Measurements from ENCODE around the gene HBE1. TPM values are rescaled to one million over a fixed set of nuclear protein-coding genes. Genes with fewer than 3 reads are reported as not detected.

Gene HBE1
- total RNA-seq, 2 experiments from 2014 or later = not detected

GRCh38 chr11:5223686-5224085 lies 46.1 kb downstream of the HBE1 start:
- H3K4me3 Mint-ChIP-seq = no peak overlapping the region
- H3K36me3 Mint-ChIP-seq = no peaks in the 10 kb centered on the region
- H3K9me3 Mint-ChIP-seq = peaks cover under 1% of the 10 kb centered on the region
- no peaks in the 10 kb centered on the region for H3K4me1 Mint-ChIP-seq
- no peak overlapping the region for H3K27ac Mint-ChIP-seq
- H3K27me3 Mint-ChIP-seq = peaks cover 11% of the 10 kb centered on the region
- DNase-seq = no peak

GRCh38 chr11:5223146-5223545 lies 46.6 kb downstream of the HBE1 start:
- Mint-ChIP-seq H3K4me1 (no peaks in the 10 kb centered on the region), H3K9me3 (peaks cover 3% of the 10 kb centered on the region), H3K36me3 (no peaks in the 10 kb centered on the region), H3K27ac (no peak overlapping the region), H3K27me3 (peaks cover 11% of the 10 kb centered on the region), H3K4me3 (no peak overlapping the region)
- DNase-seq = no peak

Other genes starting within 250 kb of the HBE1 start
- gene OR52J3, start 223.4 kb downstream of the HBE1 start, total RNA-seq = not detected
- not detected for gene OR52E2, start 210.3 kb downstream of the HBE1 start, total RNA-seq
- not detected for gene OR52E1, start 200.4 kb downstream of the HBE1 start, total RNA-seq
- gene OR52A5, start 131.6 kb downstream of the HBE1 start, total RNA-seq = not detected
- gene OR52A1, start 115.2 kb downstream of the HBE1 start, total RNA-seq = not detected
- not detected for gene OR51V1, start 69.3 kb downstream of the HBE1 start, total RNA-seq
- gene HBB, start 42.9 kb downstream of the HBE1 start, total RNA-seq = not detected
- gene HBD, start 35.5 kb downstream of the HBE1 start, total RNA-seq = not detected
- gene HBG1, start 20.1 kb downstream of the HBE1 start, total RNA-seq = not detected
- not detected for gene HBG2, start 15.2 kb downstream of the HBE1 start, total RNA-seq
- gene OR51B4, start 32.0 kb upstream of the HBE1 start, total RNA-seq = not detected
- gene OR51B2, start 54.4 kb upstream of the HBE1 start, total RNA-seq = not detected
- gene OR51B5, start 73.6 kb upstream of the HBE1 start, total RNA-seq = not detected
- gene OR51B6, start 81.6 kb upstream of the HBE1 start, total RNA-seq = not detected
- gene OR51M1, start 113.9 kb upstream of the HBE1 start, total RNA-seq = not detected
- not detected for gene OR51Q1, start 152.2 kb upstream of the HBE1 start, total RNA-seq
- not detected for gene OR51I1, start 171.6 kb upstream of the HBE1 start, total RNA-seq
- not detected for gene OR51I2, start 179.4 kb upstream of the HBE1 start, total RNA-seq
- gene OR52D1, start 218.7 kb upstream of the HBE1 start, total RNA-seq = not detected
- not detected for gene UBQLN3, start 240.0 kb upstream of the HBE1 start, total RNA-seq
- gene UBQLNL, start 246.8 kb upstream of the HBE1 start, total RNA-seq = under 1 TPM in 1 of 2 experiments, not detected in 1; 0.19 TPM

Data from activated naive CD8-positive, alpha-beta T cell treated with anti-CD3 and anti-CD28 coated beads for 36 hours (primary cell).